Osteoblast (primary cell): Measurements from ENCODE around the gene CHRD. TPM values are rescaled to one million over a fixed set of nuclear protein-coding genes. Genes with fewer than 3 reads are reported as not detected.

ENCODE experiments used
- DNase-seq: peaks from one replicate; pipeline ENCODE4 v3.0.0; 2011; ENCODE audit warnings: low spot score, mixed read lengths; ENCODE audit not compliant: insufficient read length; ENCODE audit errors: missing footprints
- H2AFZ ChIP-seq: 2 replicates; pipeline ENCODE4 v1.6.0; 2011; ENCODE audit warnings: mild to moderate bottlenecking, low read length
- H3K27ac ChIP-seq: 2 replicates; pipeline ENCODE4 v1.5.1; 2011; ENCODE audit warnings: mild to moderate bottlenecking, low read depth, low read length, moderate library complexity
- H3K27me3 ChIP-seq: 2 replicates; pipeline ENCODE4 v1.6.0; 2012; ENCODE audit warnings: mild to moderate bottlenecking, control low read depth, inconsistent platforms, low read length, moderate library complexity; ENCODE audit not compliant: insufficient read depth
- H3K36me3 ChIP-seq: 2 replicates; pipeline ENCODE4 v1.5.1; 2011; ENCODE audit warnings: mild to moderate bottlenecking, low read length, control low read depth, moderate library complexity; ENCODE audit not compliant: insufficient read depth
- H3K4me1 ChIP-seq: 2 replicates; pipeline ENCODE4 v1.5.1; 2011; ENCODE audit warnings: mild to moderate bottlenecking, low read length, control low read depth, moderate library complexity; ENCODE audit not compliant: insufficient read depth
- H3K4me2 ChIP-seq: 2 replicates; pipeline ENCODE4 v1.6.0; 2011; ENCODE audit warnings: mild to moderate bottlenecking, low read length; ENCODE audit not compliant: insufficient read depth
- H3K4me3 ChIP-seq: fragments of 200-600 bp; sonication (generic); 3 replicates; pipeline ENCODE4 v1.5.1; 2012; ENCODE audit warnings: mild to moderate bottlenecking, low read length, inconsistent platforms; ENCODE audit not compliant: insufficient read depth
- H3K79me2 ChIP-seq: 2 replicates; pipeline ENCODE4 v1.6.0; 2012; ENCODE audit warnings: mild to moderate bottlenecking, low read length, control low read depth, inconsistent platforms; ENCODE audit not compliant: insufficient read depth
- H3K9me3 ChIP-seq: 2 replicates; pipeline ENCODE4 v1.5.1; 2011; ENCODE audit warnings: low read depth, low read length, control low read depth
- H4K20me1 ChIP-seq: 2 replicates; pipeline ENCODE4 v1.6.0; 2012; ENCODE audit warnings: mild to moderate bottlenecking, low read length, control low read depth; ENCODE audit not compliant: insufficient read depth
- total RNA-seq: library from RNA; depleted of rRNA; stranded (reverse); fragments of >200 nt; gene quantifications from 2 replicates; pipeline ENCODE4 v1.2.3, GENCODE V29; 2012
- TF ChIP-seq, protein P1 (sequence below): IDR thresholded peaks from 2 replicates; pipeline ENCODE4 v1.5.1; 2011; ENCODE audit warnings: mild to moderate bottlenecking, low read depth, low read length, moderate library complexity; ENCODE audit errors: extremely low read depth

Gene CHRD
- total RNA-seq, 1 donor, result 0.36 TPM

DNA sequence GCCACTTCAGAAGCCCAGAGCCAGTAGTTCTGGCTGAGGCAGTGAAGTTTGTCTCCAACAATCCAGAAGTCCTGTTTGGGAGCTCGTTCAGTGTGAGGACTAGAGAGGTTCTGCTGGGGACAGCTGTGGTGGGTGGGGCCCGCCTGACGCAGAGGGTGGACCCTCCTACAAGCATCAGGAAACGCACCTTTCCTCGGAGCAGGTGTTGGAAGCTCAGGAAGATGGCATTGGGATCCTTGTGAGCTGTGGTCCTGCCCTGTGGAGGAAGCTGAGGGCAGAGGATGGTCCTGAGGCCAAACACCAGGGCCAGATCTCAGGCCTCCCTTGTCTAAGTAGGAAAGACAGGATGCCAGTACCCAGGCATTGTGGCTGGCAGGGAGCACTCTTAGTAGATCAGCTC, 6.9 kb upstream of the CHRD start:
- Histone ChIP-seq H3K4me2 (no peak overlapping the region), H3K4me3 (no peak overlapping the region)

DNA sequence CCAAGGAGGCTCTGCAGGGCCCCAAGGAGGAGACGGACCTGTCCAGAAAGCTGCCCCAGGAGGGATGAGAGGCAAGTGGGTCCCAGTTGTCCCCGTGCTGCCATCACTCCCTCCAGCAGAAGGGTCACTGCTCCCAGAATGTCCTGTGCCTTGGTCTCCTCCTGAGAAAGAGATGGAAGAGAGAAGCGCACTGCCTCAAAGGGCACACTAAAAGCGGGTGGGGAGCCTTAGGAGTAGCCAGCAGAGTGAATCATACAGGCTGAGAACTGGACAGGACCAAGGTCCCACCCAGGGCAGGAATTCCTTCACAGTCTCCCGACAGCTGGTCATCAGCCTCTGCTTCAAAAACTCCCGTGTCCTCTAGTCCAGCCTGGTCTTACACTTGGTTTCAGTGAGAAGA, 6.4 kb upstream of the CHRD start:
- no peaks in the 10 kb centered on the region for H3K36me3 ChIP-seq
- peaks cover 11% of the 10 kb centered on the region for H3K4me1 ChIP-seq
- H3K27ac ChIP-seq, result no peak overlapping the region
- TF ChIP-seq, protein P1, sequence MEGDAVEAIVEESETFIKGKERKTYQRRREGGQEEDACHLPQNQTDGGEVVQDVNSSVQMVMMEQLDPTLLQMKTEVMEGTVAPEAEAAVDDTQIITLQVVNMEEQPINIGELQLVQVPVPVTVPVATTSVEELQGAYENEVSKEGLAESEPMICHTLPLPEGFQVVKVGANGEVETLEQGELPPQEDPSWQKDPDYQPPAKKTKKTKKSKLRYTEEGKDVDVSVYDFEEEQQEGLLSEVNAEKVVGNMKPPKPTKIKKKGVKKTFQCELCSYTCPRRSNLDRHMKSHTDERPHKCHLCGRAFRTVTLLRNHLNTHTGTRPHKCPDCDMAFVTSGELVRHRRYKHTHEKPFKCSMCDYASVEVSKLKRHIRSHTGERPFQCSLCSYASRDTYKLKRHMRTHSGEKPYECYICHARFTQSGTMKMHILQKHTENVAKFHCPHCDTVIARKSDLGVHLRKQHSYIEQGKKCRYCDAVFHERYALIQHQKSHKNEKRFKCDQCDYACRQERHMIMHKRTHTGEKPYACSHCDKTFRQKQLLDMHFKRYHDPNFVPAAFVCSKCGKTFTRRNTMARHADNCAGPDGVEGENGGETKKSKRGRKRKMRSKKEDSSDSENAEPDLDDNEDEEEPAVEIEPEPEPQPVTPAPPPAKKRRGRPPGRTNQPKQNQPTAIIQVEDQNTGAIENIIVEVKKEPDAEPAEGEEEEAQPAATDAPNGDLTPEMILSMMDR, result no peak
- no peaks in the 10 kb centered on the region for H3K9me3 ChIP-seq
- H3K4me2 ChIP-seq, result no peak overlapping the region
- H4K20me1 ChIP-seq, result peaks cover 10% of the 10 kb centered on the region
- no peak overlapping the region for H3K4me3 ChIP-seq
- no peaks in the 10 kb centered on the region for H3K79me2 ChIP-seq
- no peak overlapping the region for H2AFZ ChIP-seq
- peak; percentile 98 for DNase-seq
- H3K27me3 ChIP-seq, result peaks cover 40% of the 10 kb centered on the region

More for the DNA sequence above, 6.9 kb upstream of the CHRD start:
- Histone ChIP-seq H3K79me2 (no peaks in the 10 kb centered on the region), H3K9me3 (no peaks in the 10 kb centered on the region), H2AFZ (no peak overlapping the region), H3K36me3 (peaks cover 4% of the 10 kb centered on the region), H4K20me1 (peaks cover 14% of the 10 kb centered on the region), H3K27ac (no peak overlapping the region), H3K4me1 (peaks cover 16% of the 10 kb centered on the region), H3K27me3 (peaks cover 35% of the 10 kb centered on the region)
- DNase-seq, result peak; percentile 72
- TF ChIP-seq, protein P1, result no peak

DNA sequence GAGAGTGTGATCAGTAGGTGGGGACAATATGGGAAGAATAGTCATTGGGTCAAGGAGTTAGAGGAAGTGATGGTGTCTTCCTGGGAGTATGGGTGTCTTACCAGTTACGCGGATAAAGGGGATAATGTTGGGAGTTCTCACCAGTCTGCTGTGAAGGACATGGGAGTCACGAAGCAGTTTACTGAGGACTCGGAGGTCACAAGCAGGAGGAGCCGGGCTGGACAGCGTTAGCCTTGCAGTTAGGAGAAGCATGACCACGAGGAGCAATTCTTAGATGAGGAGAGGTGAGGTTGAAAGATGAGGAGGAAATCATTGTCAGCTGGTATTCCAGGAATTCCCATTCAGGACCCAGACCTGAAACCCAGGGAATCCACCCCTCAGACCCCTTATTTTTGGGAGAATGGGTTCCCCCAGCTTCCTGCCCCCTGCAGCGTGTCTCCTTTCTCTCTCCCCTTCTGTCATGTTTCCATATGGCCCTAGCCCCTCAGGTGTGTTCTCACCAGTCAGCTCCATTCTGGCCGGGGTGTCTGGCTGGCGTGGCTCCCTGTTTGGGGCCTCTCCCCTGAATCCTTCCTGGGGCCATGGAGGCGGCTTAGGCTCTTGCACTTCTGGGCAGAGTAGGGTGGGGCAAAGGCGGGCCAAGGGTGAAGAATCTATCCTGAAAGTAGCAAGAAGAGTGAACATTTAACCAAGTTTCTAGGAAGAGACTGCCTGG, 4.0 kb upstream of the CHRD start:
- no peaks in the 10 kb centered on the region for H3K4me1 ChIP-seq
- TF ChIP-seq, protein P1, result no peak
- H2AFZ ChIP-seq, result no peak overlapping the region
- no peaks in the 10 kb centered on the region for H4K20me1 ChIP-seq
- DNase-seq, result peak; percentile 78
- no peak overlapping the region for H3K27ac ChIP-seq
- H3K4me3 ChIP-seq, result no peak overlapping the region
- no peak overlapping the region for H3K4me2 ChIP-seq
- no peaks in the 10 kb centered on the region for H3K36me3 ChIP-seq
- no peaks in the 10 kb centered on the region for H3K79me2 ChIP-seq
- peaks cover 57% of the 10 kb centered on the region for H3K27me3 ChIP-seq
- H3K9me3 ChIP-seq, result no peaks in the 10 kb centered on the region

DNA sequence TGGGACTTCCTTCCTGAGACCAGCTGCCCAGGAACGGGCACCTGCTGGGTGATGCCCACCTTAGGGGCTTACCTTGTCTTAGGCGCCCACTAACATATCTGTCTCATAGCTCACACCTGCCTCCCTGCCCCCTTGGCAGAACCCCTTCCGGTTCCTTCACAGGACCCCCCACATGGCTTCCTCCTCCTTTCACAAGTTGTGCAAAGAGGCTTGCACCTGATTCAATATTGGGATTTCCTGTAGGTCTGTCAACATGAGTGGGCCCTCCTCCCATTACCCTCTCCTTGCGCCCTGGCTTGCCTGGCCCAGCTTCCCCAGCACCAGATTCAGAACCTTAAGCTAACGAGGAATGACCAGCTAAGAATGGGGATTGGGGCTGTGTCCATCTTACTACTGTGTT, 2.5 kb upstream of the CHRD start:
- no peak for DNase-seq
- TF ChIP-seq, protein P1, result no peak
- no peak overlapping the region for H2AFZ ChIP-seq
- no peaks in the 10 kb centered on the region for H3K36me3 ChIP-seq
- H4K20me1 ChIP-seq, result no peaks in the 10 kb centered on the region
- peaks cover 72% of the 10 kb centered on the region for H3K27me3 ChIP-seq
- H3K4me1 ChIP-seq, result no peaks in the 10 kb centered on the region
- no peaks in the 10 kb centered on the region for H3K79me2 ChIP-seq
- H3K9me3 ChIP-seq, result no peaks in the 10 kb centered on the region
- H3K4me2 ChIP-seq, result no peak overlapping the region
- no peak overlapping the region for H3K27ac ChIP-seq
- H3K4me3 ChIP-seq, result no peak overlapping the region
